GM18861 (cell line): ENCODE data around the gene DGCR2.

Experiments
- ATAC-seq: cut with Tn5 transposase; IDR thresholded peaks from one replicate; pipeline ENCODE4 v1.9.1; 2021; ENCODE audit not compliant: unreplicated experiment

DGCR2 gene

GRCh38 chr22:19128009-19128401, 5.8 kb upstream of the DGCR2 start:
- no peak for ATAC-seq

DNA sequence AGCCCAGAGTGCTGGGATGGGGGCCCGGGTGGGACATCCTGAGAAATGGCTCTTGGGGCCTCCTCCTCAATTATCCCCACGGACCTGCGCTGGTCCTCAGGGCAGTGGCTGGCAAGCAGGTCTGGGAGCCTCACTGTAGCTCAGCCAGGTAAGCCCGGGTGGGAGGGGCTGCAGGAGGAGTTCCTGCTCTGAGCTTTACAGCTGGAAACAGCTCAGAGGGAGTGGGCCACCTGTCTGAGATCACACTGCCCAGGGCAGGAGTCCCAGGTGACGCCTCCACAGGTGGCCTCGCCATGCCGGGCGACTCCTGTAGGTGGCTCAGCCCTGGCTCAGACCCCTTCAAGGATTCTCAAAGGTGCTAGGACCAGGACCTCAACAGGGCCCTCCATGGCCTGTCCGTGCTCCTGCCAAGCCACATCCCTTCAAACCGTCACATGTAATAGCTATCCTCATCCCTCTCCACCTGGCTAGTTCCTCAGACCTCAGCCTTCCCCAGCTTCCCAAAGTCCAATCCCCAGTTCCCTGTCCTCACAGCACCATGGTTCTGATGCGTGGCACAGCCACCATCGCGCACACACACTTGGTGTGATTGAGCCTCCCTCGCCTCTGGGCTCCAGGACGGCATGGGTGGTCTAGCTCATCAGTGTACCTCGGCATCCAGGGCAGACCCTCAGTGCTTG, 5.3 kb upstream of the DGCR2 start:
- no peak for ATAC-seq

- ATAC-seq, result no peak
Measured at GRCh38 chr22:19126309-19127273, 4.4 kb upstream of the DGCR2 start.

- no peak for ATAC-seq
Measured at GRCh38 chr22:19125474-19126308, 3.5 kb upstream of the DGCR2 start.

DNA sequence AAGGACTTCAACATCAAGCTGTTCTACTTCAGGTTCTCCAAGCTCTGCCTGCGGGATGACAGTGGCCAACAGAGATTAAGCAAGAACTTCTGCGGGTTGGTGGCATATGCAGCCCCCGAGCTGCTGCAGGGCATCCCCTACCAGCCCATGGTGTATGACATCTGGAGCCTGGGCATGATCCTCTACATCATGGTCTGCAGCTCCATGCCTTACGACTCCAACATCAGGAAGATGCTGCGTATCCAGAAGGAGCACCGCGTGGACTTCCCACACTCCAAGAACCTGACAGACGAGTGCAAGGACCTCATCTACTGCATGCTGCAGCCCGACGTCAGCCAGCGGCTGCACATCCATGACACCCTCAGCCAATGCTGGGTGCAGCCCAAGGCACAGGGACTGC, 2.8 kb upstream of the DGCR2 start:
- ATAC-seq, result no peak

DNA sequence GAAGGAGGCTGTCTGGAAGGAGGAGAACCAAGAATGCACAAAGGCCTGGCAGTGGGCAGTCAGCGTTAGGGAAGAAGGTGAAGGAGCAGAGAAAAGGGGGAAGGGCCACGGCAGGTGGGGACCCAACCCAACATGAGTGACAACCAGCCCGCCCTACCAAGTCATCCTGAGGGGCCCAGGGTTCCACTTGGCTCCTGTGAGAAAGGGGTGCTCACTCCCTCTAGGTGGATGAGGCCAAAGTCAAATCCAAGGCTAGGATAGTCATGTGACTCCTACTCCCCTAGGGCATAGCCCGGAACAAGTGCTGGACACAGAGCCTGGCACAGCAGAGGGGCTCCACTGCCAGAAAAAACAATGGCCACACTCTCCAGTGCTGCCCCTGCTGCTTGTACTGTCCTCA, 2.2 kb upstream of the DGCR2 start:
- ATAC-seq, result no peak

DNA sequence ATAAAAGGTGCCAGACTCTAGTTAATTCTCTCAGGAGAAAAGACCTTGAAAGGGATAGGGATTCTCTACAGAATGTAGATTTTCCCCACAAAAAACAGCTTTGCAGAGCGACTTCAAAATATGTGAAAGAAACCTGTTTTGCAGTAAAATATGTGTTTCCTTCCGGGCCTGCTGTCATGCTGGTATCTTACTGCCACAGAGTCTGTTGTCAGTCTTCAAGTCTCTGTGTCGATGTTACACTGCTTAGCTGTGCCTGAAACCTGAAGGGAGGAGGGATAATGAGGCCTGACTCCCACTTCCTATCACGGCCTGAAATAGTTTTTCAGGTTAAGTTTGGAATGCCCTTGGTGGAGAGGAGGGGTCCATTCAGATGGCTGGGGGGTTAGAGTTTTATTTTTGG, 1.7 kb upstream of the DGCR2 start:
- ATAC-seq, result no peak

- no peak for ATAC-seq
Measured at GRCh38 chr22:19122752-19123492, 710 bp upstream of the DGCR2 start.

DNA sequence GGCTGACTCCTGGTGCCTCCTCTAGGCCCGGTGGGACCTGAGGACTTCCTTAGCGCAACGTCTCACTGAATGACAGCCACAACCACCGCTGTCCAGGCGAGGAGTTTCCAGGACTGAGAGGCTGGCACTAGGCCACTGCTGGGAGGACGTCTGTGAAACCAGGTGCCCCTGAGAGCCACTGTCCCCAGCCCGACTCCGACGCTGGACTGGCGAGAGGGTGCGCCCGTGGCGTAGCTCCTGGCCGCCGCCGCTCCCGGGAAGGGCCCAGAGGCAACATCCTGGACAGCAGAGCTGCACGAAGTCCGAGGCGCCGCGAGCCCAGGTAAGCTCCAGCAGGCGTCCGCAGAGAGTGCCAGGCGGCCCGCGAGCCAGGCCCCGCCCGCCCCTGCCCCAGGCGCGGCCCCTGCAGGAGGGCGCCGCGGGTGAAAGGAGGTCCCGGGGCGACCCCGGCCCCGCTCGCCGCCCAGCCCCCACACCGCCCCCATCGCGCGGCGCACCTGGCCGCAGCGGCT, 525 bp downstream of the DGCR2 start:
- peak; percentile 9 for ATAC-seq

DNA sequence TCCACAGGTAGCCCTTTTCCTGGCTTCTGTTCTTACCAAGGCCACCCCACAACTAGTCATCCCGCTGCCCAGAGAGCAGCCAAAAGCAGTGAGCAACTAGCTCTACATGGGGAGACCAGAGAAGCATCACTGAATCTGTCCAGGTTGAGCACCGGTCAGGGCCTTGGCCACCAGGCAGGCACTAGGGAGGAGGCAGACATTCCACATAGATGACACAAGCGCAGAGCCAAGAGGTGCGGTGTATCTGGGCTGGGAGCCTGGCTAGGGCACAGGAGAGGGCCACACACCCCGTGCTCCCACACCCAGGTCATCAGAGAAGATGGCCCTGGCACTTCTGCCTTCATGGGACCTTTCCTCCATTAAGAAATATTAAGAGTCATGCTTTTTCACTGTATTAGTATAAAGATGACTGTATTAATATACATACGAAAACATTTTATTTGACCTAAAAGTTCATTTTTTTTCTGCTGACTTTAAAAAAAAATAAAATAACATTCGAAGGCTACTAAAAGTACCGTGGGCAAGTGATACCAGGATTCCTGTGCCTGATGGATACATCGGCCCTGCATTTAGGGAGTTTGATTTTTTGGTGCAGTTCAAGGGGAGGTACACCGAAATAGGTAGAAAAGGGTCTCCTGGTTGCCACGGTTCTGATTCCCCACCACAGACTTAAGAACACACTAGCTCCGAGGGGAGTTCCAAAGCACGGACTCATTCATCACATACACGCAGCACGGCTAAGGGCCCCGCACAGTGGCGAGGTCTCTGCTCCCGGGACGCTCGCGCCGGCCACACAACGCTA, 1.2 kb downstream of the DGCR2 start:
- ATAC-seq, result no peak

- no peak for ATAC-seq
Measured at GRCh38 chr22:19119949-19120348, 2.3 kb downstream of the DGCR2 start.

DNA sequence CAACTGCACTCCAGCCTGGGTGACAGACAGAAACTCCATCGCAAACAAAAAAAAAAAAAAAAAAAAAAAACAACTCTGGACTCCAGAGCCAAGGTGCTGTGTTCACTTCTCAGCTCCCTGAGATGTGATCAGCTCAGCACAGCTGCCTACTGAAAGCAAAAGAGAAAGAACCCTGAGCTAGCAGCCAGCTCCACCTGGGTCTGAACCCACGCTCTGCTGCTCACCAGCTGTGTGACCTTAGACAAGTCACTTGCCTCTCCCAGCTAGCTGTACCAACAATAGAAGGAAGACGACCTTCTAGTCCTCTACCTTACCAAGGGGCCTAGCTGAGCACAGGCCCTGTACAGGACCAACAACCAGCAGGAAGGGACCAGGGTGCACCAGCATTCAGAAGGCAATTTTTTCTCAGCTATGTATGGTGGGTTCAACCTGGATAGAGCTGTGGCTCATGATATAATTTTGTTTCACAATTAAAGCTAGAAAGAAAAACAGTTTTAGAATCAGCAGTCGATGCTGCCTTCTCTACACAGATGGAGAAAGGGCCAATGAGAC, 3.8 kb downstream of the DGCR2 start:
- ATAC-seq, result no peak

DNA sequence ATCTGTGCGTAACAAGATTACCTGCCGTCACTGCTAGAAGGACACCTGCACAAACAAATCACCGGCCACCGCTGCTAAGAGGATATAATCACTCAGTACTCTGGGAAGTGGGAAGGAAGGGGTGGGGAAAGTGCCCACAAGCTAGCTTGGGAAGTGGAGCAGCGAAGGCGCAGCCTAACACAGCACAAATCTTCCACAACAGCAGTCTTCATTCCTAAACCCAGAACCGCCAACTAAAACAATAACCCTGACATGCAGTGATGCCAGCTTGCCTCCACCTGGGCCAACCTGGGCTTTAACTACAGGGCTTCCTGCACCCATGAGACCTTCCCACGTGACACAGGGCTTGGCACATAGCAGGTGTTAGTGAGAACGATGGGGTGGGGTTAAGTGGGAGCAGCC, 5.1 kb downstream of the DGCR2 start:
- no peak for ATAC-seq

GRCh38 chr22:19115628-19116027, 6.6 kb downstream of the DGCR2 start:
- ATAC-seq, result no peak

GRCh38 chr22:19114984-19115552, 7.1 kb downstream of the DGCR2 start:
- no peak for ATAC-seq

GRCh38 chr22:19113429-19113828, 8.8 kb downstream of the DGCR2 start:
- ATAC-seq, result no peak

DNA sequence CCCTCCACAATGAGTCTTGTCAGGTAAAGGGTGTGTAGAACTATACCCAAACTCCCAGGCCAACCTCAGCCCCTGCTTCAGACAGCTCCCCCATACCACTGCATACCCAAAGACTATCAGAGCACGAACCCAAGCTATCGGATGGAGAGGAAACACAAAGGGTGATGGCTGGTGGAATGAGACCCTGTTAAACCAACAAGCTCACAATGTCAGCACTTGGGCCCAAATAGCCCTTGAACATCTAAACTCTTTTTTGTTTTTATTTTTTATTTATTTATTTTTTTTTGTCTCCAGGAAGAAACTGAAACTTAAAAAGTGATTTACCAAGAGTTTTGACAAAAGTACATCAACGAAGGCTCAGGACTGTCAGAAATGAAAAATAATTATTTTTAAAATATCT, 10.6 kb downstream of the DGCR2 start:
- no peak for ATAC-seq

- ATAC-seq, result no peak
Measured at GRCh38 chr22:19111140-19111539, 11.1 kb downstream of the DGCR2 start.

GRCh38 chr22:19110646-19111045, 11.6 kb downstream of the DGCR2 start:
- no peak for ATAC-seq
